Muscle of leg (tissue), 11 donors: ENCODE data around the gene SEPTIN10. TPM values are rescaled to one million over a fixed set of nuclear protein-coding genes. Genes with fewer than 3 reads are reported as not detected.
A peak's percentile ranks its signal among the peaks of the same experiment; 100 is the strongest.
"Not testable (repeated sequence)": the region's sequence is repeated elsewhere in the genome, so short reads cannot be mapped to it uniquely, and the experiment has no call there.

Source experiments
- DNase-seq: peaks from one replicate; pipeline ENCODE4 v3.0.0; 2013
- H3K27ac ChIP-seq: one replicate; pipeline ENCODE4 v1.5.1; 2013; ENCODE audit warnings: mild to moderate bottlenecking, low read length, control low read depth
- H3K27me3 ChIP-seq: one replicate; pipeline ENCODE4 v1.6.1; 2013; ENCODE audit warnings: low read length; ENCODE audit not compliant: control insufficient read depth, insufficient read depth
- H3K36me3 ChIP-seq: one replicate; pipeline ENCODE4 v1.6.1; 2013; ENCODE audit warnings: low read length; ENCODE audit not compliant: control insufficient read depth, insufficient read depth
- H3K4me1 ChIP-seq: one replicate; pipeline ENCODE4 v1.6.1; 2013; ENCODE audit warnings: low read length; ENCODE audit not compliant: control insufficient read depth, insufficient read depth
- H3K4me3 ChIP-seq: one replicate; pipeline ENCODE4 v1.5.1; 2013; ENCODE audit warnings: low read length, control low read depth
- H3K9me3 ChIP-seq: replicated peaks from 2 replicates; pipeline ENCODE4 v1.6.1; 2013; ENCODE audit warnings: low read depth, low read length; ENCODE audit not compliant: control insufficient read depth
- WGBS: methylation state at CpG from one replicate; pipeline ENCODE4 v1.1.5; 2013; ENCODE audit warnings: missing lambda C conversion rate; ENCODE audit not compliant: insufficient coverage; 5-methylcytosine and 5-hydroxymethylcytosine counted together
- polyA plus RNA-seq, 8 donors: library from polyadenylated mRNA; unstranded; fragments of 120-200 nt; gene quantifications; one replicate each; pipeline versions ENCODE4 v1.2.1 to v1.2.3, GENCODE V29; 2013; ENCODE audit warnings: inconsistent platforms in 1 of 8, low replicate concordance in 1 of 8; ENCODE audit not compliant: insufficient read length in 8 of 8, insufficient read depth in 1 of 8
- total RNA-seq: library from RNA; stranded (reverse); fragments of 120-200 nt; gene quantifications from one replicate; pipeline ENCODE4 v1.2.4, GENCODE V29; 2013

The SEPTIN10 gene
- total and polyA plus RNA-seq, 9 donors = 66.7 to 109 (median 78.9) TPM

DNA sequence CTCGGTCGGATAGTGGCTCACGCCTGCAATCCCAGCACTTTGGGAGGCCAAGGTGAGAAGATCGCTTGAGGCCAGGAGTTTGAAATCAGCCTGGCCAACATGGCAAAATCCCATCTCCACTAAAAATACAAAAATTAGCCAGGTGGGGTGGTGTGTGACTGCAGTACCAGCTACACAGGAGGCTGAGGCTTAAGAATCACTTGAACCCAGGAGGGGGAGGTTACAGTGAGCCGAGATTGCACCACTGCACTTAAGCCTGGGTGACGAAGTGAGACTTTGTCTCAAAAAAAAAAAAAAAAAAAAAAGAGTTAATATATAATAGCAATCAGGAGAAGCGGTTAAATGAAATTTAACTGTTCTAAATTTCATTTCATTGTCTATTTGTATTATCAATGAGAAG lies 36.1 kb downstream of the SEPTIN10 start:
- H3K4me3 ChIP-seq, H3K9me3 ChIP-seq, H3K4me1 ChIP-seq, H3K36me3 ChIP-seq, H3K27ac ChIP-seq, DNase-seq, H3K27me3 ChIP-seq: not testable (repeated sequence)
- WGBS = no CpG with 5 or more reads among the region's 7 CpGs

DNA sequence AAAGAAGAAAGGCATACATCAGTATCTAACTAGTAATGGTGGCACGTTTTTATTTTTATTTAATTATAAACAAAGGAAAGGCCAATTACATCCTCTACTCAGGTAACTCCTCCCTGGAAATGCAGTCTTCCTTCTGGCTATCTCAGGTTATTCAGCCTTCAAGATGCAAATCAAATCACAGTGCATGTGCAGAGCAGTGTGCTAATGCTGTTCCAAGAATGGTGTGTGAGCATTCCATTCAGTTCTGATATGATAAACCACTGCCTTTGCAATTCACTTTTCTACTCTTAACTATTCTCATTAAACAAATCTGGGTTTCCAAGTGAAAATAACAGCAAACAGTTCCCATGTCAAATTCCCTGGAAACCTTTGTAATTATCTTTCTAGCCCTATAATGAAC lies 38.4 kb downstream of the SEPTIN10 start:
- no peaks in the 10 kb centered on the region for H3K4me1 ChIP-seq
- H3K9me3 ChIP-seq = no peaks in the 10 kb centered on the region
- H3K36me3 ChIP-seq = peaks cover 5% of the 10 kb centered on the region
- no peak for DNase-seq
- H3K27ac ChIP-seq = no peak overlapping the region
- H3K27me3 ChIP-seq = no peaks in the 10 kb centered on the region
- H3K4me3 ChIP-seq = no peak overlapping the region
- whole genome bisulfite sequencing = no CpG with 5 or more reads among the region's 1 CpG

DNA sequence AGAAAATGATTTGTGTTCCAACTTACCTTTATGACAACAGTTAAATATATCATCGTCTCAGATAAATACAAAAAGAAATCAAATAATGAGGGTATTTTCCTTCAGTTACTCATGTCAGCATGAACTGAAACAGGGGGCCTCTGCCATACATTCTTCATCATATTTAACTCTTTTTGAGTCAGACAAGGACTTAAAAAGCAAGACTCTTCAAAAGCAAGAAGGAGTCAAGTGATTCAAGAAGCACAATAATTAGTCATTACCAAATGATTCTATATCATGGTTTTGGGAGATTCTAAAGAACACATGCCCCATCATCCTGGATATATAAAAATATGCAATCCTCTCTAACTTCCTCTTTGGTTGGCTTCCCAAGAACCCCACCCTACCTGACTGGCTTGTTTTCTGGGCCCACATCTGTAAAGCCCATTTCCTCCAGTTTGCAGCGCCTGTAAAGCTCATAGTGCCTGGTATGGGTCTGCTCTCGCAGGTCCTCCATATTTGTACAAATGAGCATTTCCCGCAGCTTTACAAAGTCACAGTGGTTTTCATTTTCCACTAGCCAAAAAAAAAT lies 49.7 kb downstream of the SEPTIN10 start:
- no peaks in the 10 kb centered on the region for H3K27me3 ChIP-seq
- H3K4me3 ChIP-seq = no peak overlapping the region
- no peak overlapping the region for H3K27ac ChIP-seq
- H3K9me3 ChIP-seq = no peaks in the 10 kb centered on the region
- no peak for DNase-seq
- H3K4me1 ChIP-seq = no peaks in the 10 kb centered on the region
- H3K36me3 ChIP-seq = peaks cover 25% of the 10 kb centered on the region
- WGBS = 60% methylated on average over 3 of the region's 4 CpGs

GRCh38 chr2:109563288-109563687 lies 50.5 kb downstream of the SEPTIN10 start:
- Histone ChIP-seq H3K4me1 (no peaks in the 10 kb centered on the region), H3K4me3 (no peak overlapping the region), H3K9me3 (no peaks in the 10 kb centered on the region), H3K27me3 (no peaks in the 10 kb centered on the region), H3K36me3 (peaks cover 25% of the 10 kb centered on the region), H3K27ac (no peak overlapping the region)
- no peak for DNase-seq
- WGBS = no CpG with 5 or more reads among the region's 2 CpGs

DNA sequence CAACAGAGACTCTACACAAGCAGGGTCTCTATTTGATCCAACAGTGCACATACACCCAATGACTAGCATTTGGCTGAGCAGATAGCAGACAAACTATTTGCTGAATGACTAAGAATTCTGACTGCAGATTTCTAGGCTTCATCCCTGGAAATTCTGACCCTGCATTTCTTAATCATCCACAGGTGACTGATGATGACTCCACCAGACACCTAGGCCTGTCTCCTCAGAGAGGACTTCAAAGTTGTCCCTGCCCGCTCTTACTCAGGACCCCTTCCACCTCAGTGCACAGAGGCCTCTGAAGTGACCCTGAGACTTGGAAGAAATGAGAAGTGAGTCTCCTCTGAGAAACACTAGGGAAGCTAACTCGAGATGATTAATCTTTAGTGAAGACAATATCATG lies 51.3 kb downstream of the SEPTIN10 start:
- Histone ChIP-seq H3K9me3 (no peaks in the 10 kb centered on the region), H3K4me1 (no peaks in the 10 kb centered on the region), H3K27me3 (no peaks in the 10 kb centered on the region), H3K36me3 (peaks cover 25% of the 10 kb centered on the region), H3K27ac (no peak overlapping the region), H3K4me3 (no peak overlapping the region)
- no peak for DNase-seq
- WGBS = no CpG with 5 or more reads among the region's 2 CpGs

GRCh38 chr2:109560265-109560664 lies 53.5 kb downstream of the SEPTIN10 start:
- WGBS = 85% methylated on average over 1 of the region's 1 CpG
- Histone ChIP-seq H3K9me3 (no peaks in the 10 kb centered on the region), H3K27ac (no peak overlapping the region), H3K4me3 (no peak overlapping the region), H3K36me3 (peaks cover 21% of the 10 kb centered on the region), H3K27me3 (no peaks in the 10 kb centered on the region), H3K4me1 (no peaks in the 10 kb centered on the region)
- no peak for DNase-seq

GRCh38 chr2:109558076-109558882 lies 55.5 kb downstream of the SEPTIN10 start:
- Histone ChIP-seq H3K27ac (no peak overlapping the region), H3K36me3 (peaks cover 22% of the 10 kb centered on the region), H3K9me3 (no peaks in the 10 kb centered on the region), H3K4me1 (no peaks in the 10 kb centered on the region), H3K4me3 (no peak overlapping the region), H3K27me3 (no peaks in the 10 kb centered on the region)
- peak; percentile 27 for DNase-seq
- WGBS = no CpG with 5 or more reads among the region's 9 CpGs

DNA sequence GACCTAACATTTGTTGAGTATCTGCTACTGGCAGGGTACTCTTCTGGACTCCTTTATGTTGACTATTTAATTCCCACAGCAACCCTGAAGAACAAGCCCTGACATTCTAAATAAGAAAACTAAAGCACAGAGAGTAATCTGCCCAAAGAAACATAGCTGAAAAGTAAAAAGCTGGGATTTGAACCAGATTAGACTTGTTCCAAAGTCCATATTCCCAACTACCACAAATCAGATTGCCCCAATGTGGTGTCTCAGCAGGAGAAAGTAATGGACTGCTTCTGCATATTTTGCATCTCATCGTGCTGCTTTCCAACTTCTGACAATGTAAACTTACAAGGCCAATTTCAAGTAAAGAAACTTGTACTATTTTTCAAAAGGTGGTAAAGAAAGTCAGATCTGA lies 56.5 kb downstream of the SEPTIN10 start:
- no peak overlapping the region for H3K4me3 ChIP-seq
- no peaks in the 10 kb centered on the region for H3K27me3 ChIP-seq
- no peak for DNase-seq
- H3K27ac ChIP-seq = no peak overlapping the region
- peaks cover 19% of the 10 kb centered on the region for H3K36me3 ChIP-seq
- no peaks in the 10 kb centered on the region for H3K4me1 ChIP-seq
- no CpG with 5 or more reads among the region's 1 CpG for WGBS
- no peaks in the 10 kb centered on the region for H3K9me3 ChIP-seq

- no peak for DNase-seq
- H3K27me3 ChIP-seq = no peaks in the 10 kb centered on the region
- no peak overlapping the region for H3K4me3 ChIP-seq
- no peaks in the 10 kb centered on the region for H3K4me1 ChIP-seq
- 48% methylated on average over 9 of the region's 9 CpGs for WGBS
- H3K9me3 ChIP-seq = no peaks in the 10 kb centered on the region
- H3K36me3 ChIP-seq = peaks cover 22% of the 10 kb centered on the region
- no peak overlapping the region for H3K27ac ChIP-seq
Observed at GRCh38 chr2:109555346-109555900, 58.3 kb downstream of the SEPTIN10 start.

- no peak for DNase-seq
- no peaks in the 10 kb centered on the region for H3K9me3 ChIP-seq
- H3K36me3 ChIP-seq = peaks cover 21% of the 10 kb centered on the region
- H3K4me1 ChIP-seq = no peaks in the 10 kb centered on the region
- H3K27ac ChIP-seq = no peak overlapping the region
- H3K27me3 ChIP-seq = no peaks in the 10 kb centered on the region
- no peak overlapping the region for H3K4me3 ChIP-seq
- WGBS = 86% methylated on average over 1 of the region's 2 CpGs
Observed at GRCh38 chr2:109554758-109555157, 59.0 kb downstream of the SEPTIN10 start.
